SK-N-MC (cell line): Measurements from ENCODE around the gene PSMC3.

Source experiments
- EZH2 ChIP-seq: fragments of 200-600 bp; sonication (generic); IDR thresholded peaks from one replicate; pipeline ENCODE4 v1.6.1; 2017; ENCODE audit warnings: antibody characterized with exemption
- FOXP2 ChIP-seq: optimal IDR thresholded peaks from 2 replicates; pipeline ENCODE3; 2011; ENCODE audit warnings: mild to moderate bottlenecking, moderate library complexity; ENCODE audit not compliant: insufficient read depth; ENCODE audit errors: extremely low read length, control extremely low read depth
- POLR2AphosphoS5 ChIP-seq: IDR thresholded peaks from 2 replicates; pipeline ENCODE4 v1.6.1; 2012; ENCODE audit warnings: mild to moderate bottlenecking, low read depth, low read length, borderline replicate concordance

DNA sequence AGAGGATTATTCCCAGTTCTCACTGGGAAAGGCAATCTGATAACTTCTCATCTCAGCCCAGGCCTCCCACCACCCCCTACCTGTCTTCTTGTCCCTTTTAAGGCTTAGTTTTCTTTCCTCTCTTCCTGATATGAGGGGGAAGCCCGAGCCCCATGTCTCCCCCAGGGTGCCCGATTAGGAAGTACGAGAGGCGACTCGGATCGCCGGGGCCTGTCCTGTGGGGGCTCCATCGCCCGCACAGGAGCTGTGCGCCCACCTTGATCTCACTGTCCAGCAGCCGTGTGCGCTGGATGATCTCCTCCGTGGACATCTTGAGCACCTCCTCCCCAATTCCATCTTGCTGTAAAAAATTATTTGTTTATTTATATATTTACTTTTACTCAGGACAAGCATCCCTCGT lies 628 bp downstream of the PSMC3 start:
- no peak for TF ChIP-seq EZH2
- TF ChIP-seq POLR2AphosphoS5, result no peak
- no peak for TF ChIP-seq FOXP2
